AG04449 (cell line): ENCODE measurements around the gene AGMO.

Experiments used
- CTCF ChIA-PET: fragments of 350-600 bp; formaldehyde crosslinking; extraction: SDS; loops from one replicate; lab custom pipeline; 2021; ENCODE audit warnings: antibody characterized with exemption; lab: Yijun Ruan, JAX
- POLR2A ChIA-PET: fragments of 400-600, 350-600 bp; formaldehyde crosslinking; extraction: SDS; loops from one replicate; lab custom pipeline; 2020; ENCODE audit warnings: antibody characterized with exemption, inconsistent platforms; lab: Yijun Ruan, JAX
- DNase-seq: peaks from one replicate; pipeline ENCODE4 v3.0.0-alpha.2; 2010; ENCODE audit warnings: low read depth, low spot score
- H3K4me3 ChIP-seq: 2 replicates; pipeline ENCODE4 v1.5.1; 2011; ENCODE audit warnings: low read depth, mild to moderate bottlenecking, control low read depth, low read length
- CTCF ChIP-seq: IDR thresholded peaks from one replicate; pipeline ENCODE4 v1.5.1; 2011; ENCODE audit warnings: mild to moderate bottlenecking, moderate library complexity, low read length, control low read depth, inconsistent platforms; ENCODE audit not compliant: insufficient read depth; ENCODE audit errors: missing control alignments

The AGMO gene

GRCh38 chr7:15239801-15240200 lies 322.0 kb downstream of the AGMO start:
- DNase-seq: no peak
- no peak overlapping the region for H3K4me3 ChIP-seq
- CTCF ChIA-PET: no interaction called here
- TF ChIP-seq CTCF: no peak
- POLR2A ChIA-PET: no interaction called here

- no peak for TF ChIP-seq CTCF
- POLR2A ChIA-PET: no interaction called here
- CTCF ChIA-PET: no interaction called here
- DNase-seq: no peak
- H3K4me3 ChIP-seq: no peak overlapping the region
Observed at GRCh38 chr7:15236952-15237351, 324.9 kb downstream of the AGMO start.

GRCh38 chr7:15234431-15234830 lies 327.4 kb downstream of the AGMO start:
- ChIA-PET POLR2A (no interaction called here), CTCF (no interaction called here)
- no peak for DNase-seq
- TF ChIP-seq CTCF: no peak
- H3K4me3 ChIP-seq: no peak overlapping the region

- POLR2A ChIA-PET: no interaction called here
- no peak for DNase-seq
- H3K4me3 ChIP-seq: no peak overlapping the region
- CTCF ChIA-PET: no interaction called here
- no peak for TF ChIP-seq CTCF
Observed at GRCh38 chr7:15228831-15229230, 333.0 kb downstream of the AGMO start.

DNA sequence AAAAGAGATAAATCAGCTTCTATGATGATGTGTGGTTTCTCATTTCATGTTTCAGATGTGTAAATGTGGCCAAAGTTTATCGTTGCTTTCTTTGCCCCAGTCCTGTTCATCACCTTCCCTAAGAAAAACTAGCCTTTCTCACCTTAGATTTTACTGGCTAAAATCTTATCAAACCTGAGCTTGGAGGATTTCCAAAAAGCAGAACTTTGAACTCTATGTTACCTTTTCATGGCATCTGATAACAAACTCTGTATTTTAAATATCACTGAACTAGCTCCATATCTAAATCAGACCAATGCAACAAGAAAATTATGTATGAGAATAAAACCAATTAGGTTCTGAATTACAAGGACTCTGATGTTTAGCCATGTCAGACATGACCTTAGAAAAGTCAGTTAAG lies 335.8 kb downstream of the AGMO start:
- ChIA-PET POLR2A (no interaction called here), CTCF (no interaction called here)
- DNase-seq: no peak
- no peak overlapping the region for H3K4me3 ChIP-seq
- no peak for TF ChIP-seq CTCF

DNA sequence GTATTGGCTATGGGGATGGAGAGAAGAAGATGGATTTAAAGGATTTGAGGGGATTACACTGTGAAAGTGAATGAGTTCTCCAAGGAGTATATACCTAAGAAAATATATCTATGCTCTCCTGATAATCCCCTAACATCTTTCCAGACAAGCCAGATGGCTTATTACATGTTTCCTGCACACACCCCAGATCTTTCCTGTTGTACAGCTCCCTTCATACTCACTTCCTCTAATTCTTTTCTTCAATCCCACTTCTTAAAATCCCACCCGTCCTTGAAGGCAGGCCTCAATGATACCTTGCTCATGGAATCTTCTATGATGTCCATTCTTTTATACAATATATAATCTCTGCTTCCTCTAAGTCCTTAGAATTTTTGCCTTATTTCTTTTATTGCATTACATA lies 342.1 kb downstream of the AGMO start:
- no peak for DNase-seq
- TF ChIP-seq CTCF: no peak
- ChIA-PET CTCF (no interaction called here), POLR2A (no interaction called here)
- no peak overlapping the region for H3K4me3 ChIP-seq
